GM19452 (cell line): ENCODE data around the gene LIPC.

Experiments used
- ATAC-seq: cut with Tn5 transposase; IDR thresholded peaks from one replicate; pipeline ENCODE4 v1.9.1; 2021; ENCODE audit not compliant: unreplicated experiment

LIPC gene

DNA sequence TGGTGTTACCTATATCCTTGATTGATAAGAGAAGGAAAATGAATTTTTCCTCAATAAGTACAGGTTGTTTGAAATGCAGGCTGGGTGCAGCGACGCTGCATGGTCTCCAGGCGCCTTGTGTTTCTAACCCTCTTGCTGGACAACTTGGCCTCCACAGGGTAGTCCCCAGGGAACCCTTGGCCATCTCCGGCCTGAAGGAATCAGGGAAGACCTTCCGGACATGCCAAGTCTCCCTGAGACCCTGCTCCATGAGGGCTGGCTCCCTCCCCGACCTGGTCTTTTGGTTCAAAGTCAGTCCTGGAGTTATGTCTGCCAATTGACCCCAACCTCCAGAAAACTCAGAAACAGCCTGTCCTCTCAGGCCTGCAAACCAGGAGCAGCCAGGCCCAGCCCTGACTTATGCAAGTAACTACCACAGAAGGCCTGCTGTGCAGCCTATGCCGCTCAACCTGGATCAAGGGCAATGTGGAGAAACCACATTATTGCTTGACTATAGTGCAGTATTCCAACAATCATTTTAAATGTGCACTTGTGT is 98.3 kb downstream of the LIPC start:
- no peak for ATAC-seq

DNA sequence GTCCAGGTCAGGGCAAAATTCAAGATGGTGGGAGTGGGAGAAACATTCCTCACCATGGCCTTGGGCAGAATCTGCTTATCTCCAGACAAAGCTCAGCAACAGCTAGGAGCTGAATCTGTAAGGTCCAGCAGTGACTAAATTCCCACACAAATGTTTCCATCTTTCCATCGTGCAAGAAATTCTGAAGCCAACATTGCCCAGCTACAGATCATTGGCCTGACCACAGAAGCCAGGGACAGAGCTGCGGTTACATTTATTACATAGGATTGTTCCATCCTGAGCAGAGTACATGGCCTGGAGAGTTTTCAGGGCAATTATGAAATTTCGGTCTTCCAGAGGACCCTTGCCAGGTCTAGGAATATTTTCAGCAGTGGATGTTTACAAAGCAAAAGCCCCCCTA is 100.3 kb downstream of the LIPC start:
- no peak for ATAC-seq

DNA sequence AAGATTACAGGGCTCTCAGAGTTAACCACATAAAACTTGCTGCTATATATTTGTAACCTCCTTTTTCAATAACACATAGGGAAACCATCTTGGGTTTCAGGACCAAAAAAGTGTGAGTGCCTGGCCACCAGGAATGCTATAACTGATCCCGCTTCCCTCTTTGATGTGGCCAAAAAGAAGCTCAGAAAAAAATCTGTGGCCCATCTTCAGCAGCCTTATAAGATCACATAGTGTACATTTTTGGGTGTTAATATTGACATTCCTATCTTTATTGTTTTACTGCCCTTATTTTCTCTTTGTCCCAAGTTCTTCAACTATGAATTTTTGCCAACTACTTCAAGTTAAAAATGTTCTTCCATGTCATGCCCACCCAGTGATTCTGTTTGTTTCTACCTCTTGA is 102.8 kb downstream of the LIPC start:
- no peak for ATAC-seq

DNA sequence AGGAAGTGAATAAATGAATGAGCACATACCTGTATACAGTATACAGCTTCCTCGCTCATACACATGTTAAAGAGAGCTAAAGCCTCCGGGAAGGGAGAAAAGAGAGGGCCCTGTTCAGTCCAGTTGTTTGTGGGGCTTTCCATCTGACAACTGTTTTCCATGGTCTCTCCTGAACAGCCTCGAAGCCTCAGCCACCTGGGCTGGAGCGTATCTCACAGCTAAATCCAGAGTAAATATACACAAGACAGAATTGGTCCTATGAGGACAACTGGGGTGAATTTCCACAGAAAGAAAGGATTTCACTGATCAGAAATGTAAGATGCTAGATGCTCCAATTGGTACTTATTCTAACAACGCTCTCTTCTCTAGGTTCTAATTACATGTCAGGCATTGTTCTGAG is 103.5 kb downstream of the LIPC start:
- no peak for ATAC-seq

DNA sequence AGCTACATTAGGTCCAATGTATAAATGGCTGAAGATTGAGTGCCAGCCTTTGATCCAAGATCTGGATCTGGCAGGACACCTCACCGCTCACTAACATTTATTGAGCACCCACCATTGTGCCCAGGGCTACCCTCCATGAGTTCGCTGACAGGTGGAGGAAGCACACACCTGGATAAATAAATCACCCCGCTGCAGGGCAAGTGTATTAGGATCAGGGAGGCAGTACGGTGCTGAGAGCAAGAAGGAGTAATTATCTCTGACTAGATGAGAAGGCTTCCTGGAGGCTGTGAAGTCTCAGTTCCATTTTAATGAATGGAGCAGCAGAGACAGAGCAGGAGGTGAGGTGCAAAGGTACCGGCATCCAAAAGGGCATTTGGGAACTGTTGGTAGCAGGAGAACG is 104.1 kb downstream of the LIPC start:
- ATAC-seq, result no peak

DNA sequence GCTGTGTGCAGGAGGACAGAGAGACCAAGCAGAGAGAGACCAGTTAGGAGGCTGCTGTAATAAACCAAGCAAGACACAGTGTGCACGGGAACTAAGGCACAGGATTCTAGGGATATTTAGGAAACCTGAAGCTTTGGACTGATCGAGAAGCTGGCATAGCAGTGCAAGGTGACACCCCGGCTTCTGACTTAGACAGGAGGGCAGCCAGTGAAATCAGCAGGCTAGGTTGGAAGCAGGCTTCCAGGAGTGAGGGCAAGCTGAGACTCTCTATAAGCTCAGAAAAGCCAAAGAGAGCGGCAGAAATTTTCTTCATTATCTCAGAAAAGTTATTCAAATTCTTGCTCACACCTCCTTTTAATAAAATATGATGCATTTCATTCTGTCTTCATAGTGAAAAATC is 104.6 kb downstream of the LIPC start:
- no peak for ATAC-seq

DNA sequence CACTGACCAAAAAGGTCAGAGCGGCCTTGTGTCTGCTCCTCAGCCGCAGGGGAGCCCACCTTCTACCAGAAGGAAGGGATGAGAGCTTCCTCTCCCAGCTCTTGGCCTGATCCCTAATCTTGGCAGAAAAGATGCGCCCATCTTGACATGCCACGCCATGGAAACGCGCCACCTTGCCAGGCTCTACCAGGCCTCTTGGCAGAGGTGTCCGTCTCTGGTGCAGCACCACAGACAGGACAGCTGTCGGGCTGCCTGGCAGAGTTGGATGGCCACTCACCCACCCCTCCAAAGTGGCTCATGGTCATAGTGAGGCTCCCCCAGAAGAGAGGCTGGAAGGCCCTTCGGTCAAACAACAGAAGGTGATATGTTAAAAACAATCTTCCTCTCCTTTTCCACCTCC is 105.2 kb downstream of the LIPC start:
- ATAC-seq, result no peak

DNA sequence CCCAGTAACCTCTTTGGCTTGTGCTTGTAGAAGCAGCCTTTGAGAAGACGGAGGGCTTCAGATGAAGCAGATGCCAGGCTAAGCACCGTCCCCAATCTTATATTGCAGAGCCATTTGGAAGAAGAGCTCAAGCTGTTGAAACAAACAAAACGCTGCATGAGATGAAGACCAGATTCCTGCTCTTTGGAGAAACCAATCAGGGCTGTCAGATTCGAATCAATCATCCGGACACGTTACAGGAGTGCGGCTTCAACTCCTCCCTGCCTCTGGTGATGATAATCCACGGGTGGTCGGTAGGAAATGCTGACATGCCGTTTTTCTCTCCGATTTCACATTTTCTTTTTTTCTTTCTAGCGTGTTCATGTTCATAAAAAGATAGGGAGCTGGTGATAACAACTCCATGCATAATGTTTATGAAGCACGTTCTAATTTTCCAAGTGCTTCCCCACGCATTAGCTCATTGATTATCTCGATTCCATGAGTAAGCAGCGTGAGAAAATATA is 106.5 kb downstream of the LIPC start:
- ATAC-seq, result no peak

DNA sequence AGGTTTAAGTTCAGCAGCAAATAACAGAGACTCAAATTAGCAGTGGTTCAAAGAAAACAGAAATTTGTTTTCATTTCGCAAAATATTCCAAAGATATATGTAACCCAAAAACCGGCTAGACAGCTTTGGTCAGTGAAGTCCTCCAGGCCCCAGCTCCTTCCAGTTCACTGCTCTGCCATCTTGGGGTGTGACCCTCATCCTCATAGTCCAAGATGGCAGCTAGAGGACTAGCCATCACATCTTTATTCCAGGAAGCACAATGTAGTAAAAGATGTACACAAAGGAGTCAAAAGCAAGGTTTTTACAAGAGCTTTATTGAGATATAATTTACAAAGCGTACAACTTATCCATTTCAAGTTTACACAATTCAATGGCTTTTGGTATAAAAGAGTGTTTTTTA is 107.1 kb downstream of the LIPC start:
- ATAC-seq, result no peak

DNA sequence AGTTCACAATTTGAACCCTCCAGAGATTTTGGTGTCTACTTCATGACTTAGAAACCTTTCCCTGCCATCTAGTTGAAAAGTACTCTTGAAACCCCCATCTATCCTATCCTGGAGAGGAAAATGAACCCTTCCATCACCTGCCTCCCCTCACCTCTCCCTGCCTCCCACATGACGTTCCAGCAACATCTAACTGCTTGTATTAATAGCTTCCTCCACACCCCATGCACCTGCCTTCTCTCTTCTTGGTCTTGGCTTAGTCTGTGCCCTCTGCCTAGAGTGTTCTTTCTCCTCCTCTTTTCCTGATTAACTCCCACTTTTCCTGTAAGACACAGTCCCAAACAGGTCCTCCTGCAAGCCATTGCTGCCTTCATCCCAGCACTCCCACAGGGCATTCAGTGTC is 107.8 kb downstream of the LIPC start:
- no peak for ATAC-seq

DNA sequence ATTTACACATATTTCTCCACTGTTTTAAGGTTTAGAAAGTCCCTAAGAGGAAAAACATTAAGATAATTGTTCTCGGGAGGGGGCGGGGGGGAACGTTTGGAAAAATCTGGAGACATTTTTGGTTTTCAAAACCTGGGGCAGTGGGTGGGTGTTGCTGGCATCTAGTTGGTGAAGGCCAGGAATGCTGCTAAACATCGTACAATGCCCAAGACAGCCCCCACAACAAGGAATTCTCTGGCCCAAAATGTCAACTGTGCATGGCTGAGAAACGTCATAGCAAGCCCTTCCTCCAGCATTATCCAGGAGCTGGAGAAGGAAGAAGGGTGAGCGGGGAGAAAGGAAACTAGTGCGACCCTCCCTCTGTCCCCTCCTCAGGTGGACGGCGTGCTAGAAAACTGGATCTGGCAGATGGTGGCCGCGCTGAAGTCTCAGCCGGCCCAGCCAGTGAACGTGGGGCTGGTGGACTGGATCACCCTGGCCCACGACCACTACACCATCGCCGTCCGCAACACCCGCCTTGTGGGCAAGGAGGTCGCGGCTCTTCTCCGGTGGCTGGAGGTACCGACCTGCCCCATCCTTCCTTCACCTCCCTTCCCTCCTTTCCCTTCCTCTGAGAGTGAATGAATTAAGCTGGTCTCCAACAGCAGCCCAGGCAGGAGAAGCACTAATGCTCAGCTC is 109.8 kb downstream of the LIPC start:
- ATAC-seq, result no peak

DNA sequence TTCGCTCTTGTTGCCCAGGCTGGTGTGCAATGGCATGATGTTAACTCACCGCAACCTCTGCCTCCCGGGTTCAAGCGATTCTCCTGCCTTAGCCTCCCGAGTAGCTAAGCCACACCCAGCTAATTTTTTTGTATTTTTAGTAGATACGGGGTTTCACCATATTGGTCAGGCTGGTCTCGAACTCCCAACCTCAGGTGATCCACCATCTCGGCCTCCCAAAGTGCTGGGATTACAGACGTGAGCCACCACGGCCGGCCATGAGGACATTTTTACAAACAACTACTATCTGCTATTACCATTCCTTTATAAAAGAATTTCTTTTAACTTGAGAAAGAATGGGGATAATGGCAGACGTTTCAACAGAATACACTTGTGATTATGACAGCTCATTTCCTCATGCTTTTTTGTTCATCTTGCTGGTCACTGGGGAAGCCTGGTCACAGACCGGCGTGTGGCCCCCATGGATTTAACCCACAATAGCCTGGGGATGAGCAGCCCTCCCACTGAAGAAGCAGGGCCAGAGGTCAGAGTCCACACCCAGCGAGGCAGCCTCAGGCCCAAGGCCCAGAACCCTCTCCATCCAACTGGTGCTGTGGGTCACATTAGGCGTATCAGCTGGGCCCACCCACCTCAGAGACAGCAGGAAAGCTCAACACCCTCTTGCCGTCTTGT is 112.0 kb downstream of the LIPC start:
- no peak for ATAC-seq

DNA sequence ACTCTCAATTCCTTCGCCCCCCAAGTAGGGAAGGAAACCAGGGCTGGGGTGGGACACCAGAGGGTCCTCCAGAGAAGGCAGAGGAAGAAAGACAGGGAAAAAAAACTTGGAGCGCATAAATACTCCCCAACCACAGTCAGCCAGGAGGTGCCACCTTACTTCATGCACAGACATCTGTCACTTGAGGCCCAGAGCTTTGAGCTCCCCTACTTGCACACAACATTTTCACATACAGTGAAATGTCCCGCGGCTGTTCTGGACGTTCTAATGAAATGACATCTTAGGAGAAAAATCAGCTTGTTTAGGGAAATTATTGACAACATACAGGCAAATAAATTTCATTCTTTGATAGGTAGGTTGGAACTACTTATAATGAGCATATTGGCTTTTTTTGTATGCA is 113.0 kb downstream of the LIPC start:
- no peak for ATAC-seq

DNA sequence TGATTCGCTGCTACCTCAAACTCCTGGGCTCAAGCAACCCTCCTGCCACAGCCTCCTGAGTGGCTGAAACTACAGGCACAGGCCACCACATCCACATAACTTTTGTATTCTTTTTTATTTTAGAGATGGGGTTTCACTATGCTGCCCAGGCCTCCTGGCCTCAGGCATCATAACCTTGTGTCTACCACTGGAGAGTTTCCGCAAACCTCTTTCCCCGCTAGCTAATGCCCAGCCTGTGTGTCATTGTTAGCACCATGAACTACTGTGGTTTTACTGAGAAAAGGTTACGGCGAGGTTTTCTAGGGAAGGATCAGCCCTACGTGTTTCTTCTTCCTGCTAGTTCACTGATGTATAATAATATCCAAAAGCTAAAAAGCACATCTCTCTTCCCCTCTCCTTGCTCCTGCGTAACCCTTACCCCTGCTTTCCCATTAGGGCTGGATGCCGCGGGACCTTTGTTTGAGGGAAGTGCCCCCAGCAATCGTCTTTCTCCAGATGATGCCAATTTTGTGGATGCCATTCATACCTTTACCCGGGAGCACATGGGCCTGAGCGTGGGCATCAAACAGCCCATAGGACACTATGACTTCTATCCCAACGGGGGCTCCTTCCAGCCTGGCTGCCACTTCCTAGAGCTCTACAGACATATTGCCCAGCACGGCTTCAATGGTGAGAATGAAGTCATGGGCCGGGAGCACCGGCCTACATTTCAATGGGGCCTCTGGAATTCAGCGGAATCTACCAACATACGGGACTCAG is 113.7 kb downstream of the LIPC start:
- no peak for ATAC-seq

DNA sequence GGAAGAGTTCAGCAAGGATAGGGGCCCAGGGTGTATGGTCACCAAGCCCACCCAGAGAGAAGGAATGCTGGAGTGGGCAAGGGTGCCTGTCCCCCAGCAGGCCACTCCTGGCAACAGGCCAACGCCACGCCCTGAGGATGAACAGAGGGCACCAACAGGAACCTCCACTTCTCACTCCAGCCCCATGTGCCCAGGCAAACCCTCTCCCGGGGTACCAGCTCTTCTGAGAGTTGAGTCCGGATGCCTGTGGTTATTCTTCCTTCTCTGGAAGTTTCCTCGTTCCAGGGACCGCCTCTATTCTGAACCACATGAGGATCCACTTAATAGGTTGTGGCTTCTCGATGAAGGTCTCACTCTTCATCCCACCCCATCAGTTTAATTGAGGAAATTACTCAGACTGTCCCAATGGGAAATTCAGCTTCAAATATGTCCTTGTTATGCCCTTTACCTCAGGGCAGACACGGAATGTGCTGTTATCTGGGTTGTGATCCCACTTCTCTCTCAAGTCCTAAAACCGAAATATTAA is 114.3 kb downstream of the LIPC start:
- no peak for ATAC-seq

DNA sequence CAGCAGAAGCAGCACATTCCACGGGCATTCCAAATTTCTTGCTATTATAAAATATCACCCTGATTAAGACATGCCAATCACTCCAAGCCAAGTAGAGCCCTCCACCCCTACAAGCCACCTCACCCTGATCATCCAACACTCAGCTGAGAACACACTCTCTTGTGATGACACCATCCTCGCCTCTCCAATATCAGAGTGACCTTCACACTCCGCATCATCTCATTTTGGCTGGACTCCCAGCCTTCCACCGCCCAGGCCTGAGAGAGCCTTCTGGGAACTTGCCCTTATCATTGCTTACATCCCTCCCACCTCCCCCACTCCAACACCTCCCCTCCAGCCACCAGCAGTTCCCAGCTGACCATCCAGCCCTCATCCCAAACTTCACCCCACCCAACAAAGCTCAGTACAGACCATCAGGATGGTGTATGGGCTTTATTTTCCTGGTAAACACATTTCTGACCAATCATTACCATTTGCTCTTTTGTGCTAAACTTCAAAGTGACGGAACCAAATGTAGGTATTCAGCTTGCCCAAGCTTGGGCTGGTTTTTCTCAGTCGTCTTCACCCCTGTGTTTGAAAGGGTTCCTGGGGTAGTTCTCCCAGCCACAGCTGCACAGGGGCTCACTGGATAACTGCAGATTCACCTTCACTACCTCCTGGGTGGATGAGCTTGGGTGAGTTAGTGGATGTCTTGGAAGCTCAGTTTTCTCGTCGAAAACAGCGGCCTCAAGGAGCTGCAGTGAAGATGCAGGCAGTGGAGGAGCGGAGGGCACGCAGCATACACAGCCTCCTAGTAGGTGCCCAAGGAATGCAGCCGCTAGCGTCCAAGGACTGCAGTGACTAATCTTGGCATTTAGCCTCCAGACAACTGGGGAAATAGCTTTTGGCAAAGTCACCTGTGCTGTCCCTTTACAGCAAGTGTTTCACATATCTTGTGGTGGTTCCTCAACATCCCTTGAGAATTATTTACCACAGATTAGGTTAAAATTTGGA is 115.1 kb downstream of the LIPC start:
- no peak for ATAC-seq

DNA sequence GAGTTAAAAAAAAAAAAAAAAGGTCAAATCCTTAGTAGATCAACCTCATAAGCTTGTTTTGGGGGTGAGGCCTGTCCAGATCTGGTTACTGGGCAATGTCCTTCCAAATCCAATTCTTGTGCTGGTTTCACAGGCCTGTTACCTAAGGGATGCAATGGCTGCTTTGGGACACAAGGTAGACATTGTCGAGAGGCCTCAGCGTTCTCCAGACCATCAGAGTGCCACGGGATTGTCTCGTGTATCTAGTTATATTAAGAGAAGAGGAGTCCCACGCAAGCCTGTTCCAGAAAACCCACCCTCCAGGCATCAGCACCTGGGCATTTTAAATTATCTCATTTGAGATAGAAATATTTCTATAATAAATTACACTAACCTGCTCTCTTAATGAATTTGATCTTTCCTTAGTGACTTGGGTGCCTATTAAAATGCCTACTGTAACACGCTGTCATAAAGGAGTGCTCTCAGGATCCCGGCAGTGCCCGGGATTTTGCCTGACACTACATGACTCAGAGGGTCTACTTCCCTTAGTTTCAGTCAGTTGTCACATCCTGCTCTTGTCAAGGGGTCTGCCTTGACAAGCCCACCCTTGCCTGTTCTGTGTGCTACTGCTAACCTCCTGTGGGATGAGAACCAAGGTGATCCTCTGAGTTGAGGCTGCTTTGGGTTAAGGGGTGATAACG is 116.0 kb downstream of the LIPC start:
- ATAC-seq, result no peak

DNA sequence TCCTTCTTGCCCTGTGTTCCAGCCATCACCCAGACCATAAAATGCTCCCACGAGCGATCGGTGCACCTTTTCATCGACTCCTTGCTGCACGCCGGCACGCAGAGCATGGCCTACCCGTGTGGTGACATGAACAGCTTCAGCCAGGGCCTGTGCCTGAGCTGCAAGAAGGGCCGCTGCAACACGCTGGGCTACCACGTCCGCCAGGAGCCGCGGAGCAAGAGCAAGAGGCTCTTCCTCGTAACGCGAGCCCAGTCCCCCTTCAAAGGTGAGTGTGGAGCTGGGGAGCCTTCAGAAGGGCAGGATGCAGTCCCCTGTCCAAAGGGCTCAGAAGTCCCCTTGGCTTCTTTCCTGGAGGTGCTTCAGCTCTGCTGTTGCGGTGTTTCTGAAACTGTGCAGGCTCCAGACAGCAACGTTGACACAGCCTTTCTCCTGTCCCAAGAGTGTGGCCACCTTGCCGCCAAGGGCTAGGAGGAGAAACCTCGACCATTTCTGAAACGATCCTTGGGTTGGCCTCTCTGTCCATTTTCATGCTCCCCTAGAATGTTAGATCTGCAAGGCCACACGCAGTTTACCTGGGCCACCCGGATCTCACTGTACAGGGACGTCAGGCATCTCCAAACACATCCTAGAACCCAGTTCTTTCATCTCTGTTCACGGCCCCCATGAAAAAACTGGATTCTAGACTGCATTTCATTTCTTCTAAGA is 116.7 kb downstream of the LIPC start:
- ATAC-seq, result no peak
